Effector memory CD4-positive, alpha-beta T cell (primary cell): ENCODE data around the gene FAM163A.

ENCODE experiments used
- DNase-seq, 3 donors: peaks; one replicate each; pipeline ENCODE4 v3.0.0-alpha.2; 2020
- H3K27ac ChIP-seq: 2 replicates; pipeline ENCODE4 v1.7.0; 2013; ENCODE audit warnings: mild to moderate bottlenecking, low read length, moderate library complexity; ENCODE audit not compliant: insufficient read depth, poor library complexity, severe bottlenecking
- H3K27me3 ChIP-seq: replicated peaks from 2 replicates; pipeline ENCODE4 v1.7.0; 2013; ENCODE audit warnings: mild to moderate bottlenecking, low read length; ENCODE audit not compliant: insufficient read depth, control insufficient read depth, poor library complexity, severe bottlenecking
- H3K36me3 ChIP-seq: 2 replicates; pipeline ENCODE4 v1.7.0; 2013; ENCODE audit warnings: mild to moderate bottlenecking, low read length, moderate library complexity; ENCODE audit not compliant: control insufficient read depth, insufficient read depth
- H3K4me1 ChIP-seq: 2 replicates; pipeline ENCODE4 v1.7.0; 2013; ENCODE audit warnings: low read length, mild to moderate bottlenecking; ENCODE audit not compliant: control insufficient read depth, insufficient read depth, poor library complexity, severe bottlenecking
- H3K4me3 ChIP-seq: 2 replicates; pipeline ENCODE4 v1.7.0; 2013; ENCODE audit warnings: low read length, low read depth, mild to moderate bottlenecking; ENCODE audit not compliant: insufficient read depth, poor library complexity, severe bottlenecking
- H3K9me3 ChIP-seq: 2 replicates; pipeline ENCODE4 v1.7.0; 2013; ENCODE audit warnings: mild to moderate bottlenecking, low read length, moderate library complexity; ENCODE audit not compliant: control insufficient read depth

FAM163A gene

DNA sequence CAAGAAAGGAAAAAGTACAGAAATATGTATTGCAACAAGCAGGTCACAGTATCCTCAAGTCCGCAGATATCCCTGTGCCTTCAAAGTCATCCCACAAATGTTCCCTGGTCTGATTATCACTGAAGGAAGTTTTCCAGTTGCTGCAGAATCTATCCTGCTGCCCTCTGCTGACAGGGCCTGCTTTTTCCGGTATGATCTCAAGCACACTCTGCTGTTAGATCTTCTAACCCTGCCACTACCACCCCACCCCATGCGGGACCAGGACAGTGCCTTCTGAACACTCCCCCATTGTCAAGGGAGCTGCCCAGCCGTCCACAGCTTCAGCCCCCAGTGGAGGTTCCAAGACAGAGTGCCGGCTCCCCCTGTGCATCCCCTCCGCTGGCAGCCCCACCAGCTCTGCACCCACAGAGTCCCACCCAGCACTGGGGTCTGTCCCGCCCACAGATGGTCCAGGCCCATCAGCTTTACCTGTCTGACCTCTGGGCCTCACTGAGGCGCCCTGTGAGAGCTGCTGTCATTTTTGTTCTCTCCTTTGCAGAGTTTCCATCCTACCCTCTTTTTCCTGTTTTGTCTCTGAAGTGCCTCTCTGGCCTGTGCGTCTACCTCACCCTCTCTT lies 27.9 kb downstream of the FAM163A start:
- Histone ChIP-seq H3K4me1 (no peaks in the 10 kb centered on the region), H3K4me3 (no peak overlapping the region), H3K9me3 (no peaks in the 10 kb centered on the region), H3K27me3 (no peaks in the 10 kb centered on the region), H3K36me3 (no peaks in the 10 kb centered on the region), H3K27ac (no peak overlapping the region)
- DNase-seq, result no peak

DNA sequence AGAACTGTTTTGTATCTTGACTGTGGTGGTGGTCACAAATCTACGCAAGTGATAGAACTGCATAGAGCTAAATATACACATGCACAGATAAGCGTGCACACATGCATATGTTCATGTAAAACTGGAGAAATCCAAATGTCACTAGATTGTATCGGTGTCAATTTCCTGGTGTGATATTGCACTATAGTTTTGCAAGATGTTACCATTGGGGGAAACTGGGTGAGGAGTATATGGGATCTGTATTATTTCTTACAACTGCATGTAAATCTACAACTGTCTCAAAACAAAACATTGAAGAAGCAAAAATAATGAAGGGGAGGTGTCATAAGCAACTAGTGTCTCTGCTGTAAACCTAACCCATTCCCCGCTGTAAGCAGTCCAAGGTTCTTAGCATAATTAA lies 30.2 kb downstream of the FAM163A start:
- no peak for DNase-seq
- H3K4me1 ChIP-seq, result no peaks in the 10 kb centered on the region
- no peaks in the 10 kb centered on the region for H3K9me3 ChIP-seq
- no peak overlapping the region for H3K4me3 ChIP-seq
- H3K36me3 ChIP-seq, result no peaks in the 10 kb centered on the region
- no peaks in the 10 kb centered on the region for H3K27me3 ChIP-seq
- no peak overlapping the region for H3K27ac ChIP-seq

DNA sequence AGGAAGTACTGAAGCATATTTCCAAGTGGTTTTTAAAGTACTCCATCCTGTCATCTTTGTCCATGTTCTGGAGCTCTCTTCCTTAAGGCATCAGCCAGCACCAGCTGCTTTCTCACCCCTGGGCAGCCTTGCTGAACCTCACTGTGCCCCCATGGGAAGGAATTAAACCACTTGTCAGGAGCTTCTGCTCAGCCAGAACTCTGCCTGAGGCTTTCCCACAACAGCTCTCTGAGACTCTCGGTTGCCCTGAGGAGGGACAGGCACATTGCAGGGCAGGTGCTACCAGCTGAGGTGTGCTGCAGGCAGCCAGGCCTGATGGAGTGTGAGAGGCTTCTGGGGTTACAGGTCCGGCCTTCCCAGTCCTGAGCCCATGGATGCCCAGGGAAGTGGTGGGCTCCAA lies 30.9 kb downstream of the FAM163A start:
- H3K36me3 ChIP-seq, result no peaks in the 10 kb centered on the region
- DNase-seq, result no peak
- H3K9me3 ChIP-seq, result no peaks in the 10 kb centered on the region
- H3K27ac ChIP-seq, result no peak overlapping the region
- H3K4me3 ChIP-seq, result no peak overlapping the region
- no peaks in the 10 kb centered on the region for H3K4me1 ChIP-seq
- no peaks in the 10 kb centered on the region for H3K27me3 ChIP-seq

DNA sequence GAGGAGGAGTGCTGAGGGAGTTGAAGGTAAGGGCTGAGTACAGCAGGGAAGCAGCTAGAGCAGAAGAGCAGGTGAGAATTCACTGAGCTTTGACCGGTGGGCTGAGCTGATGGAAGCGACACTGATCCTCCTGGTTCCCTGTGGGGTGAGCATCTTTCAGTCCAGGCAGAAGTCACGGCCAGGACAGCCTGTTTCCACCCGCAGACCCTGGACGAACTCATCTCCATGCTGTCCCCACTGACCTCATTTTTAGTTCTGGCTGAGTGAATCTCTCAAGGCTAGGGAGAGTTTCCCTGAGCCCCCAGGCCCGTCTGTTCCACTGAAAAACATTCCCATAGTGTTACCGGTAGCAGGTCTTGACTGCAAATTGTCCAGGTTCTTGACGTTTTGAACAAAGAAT lies 31.5 kb downstream of the FAM163A start:
- no peaks in the 10 kb centered on the region for H3K9me3 ChIP-seq
- no peak for DNase-seq

DNA sequence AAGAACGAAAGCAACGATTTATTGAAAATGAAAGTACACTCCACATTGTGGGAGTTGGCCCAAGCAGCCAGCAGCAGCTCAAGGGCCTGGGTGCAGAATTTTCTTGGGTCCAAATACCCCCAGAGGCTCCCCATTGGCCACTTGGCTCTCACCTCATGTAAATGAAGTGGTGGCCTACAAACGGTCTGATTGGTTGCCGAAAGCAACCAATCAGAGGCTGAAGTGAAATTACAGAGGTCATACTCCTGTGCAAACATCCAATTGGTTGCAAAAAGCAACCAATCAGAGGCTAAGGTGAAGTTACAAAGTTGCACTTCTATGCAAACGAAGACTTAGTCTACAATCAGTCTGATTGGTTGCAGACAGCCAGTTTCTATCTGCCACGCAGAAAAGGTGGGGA lies 31.9 kb downstream of the FAM163A start:
- H3K4me3 ChIP-seq, result no peak overlapping the region
- no peaks in the 10 kb centered on the region for H3K4me1 ChIP-seq

More for the DNA sequence above, 31.5 kb downstream of the FAM163A start:
- Histone ChIP-seq H3K27ac (no peak overlapping the region), H3K4me1 (no peaks in the 10 kb centered on the region), H3K27me3 (no peaks in the 10 kb centered on the region), H3K36me3 (no peaks in the 10 kb centered on the region), H3K4me3 (no peak overlapping the region)

DNA sequence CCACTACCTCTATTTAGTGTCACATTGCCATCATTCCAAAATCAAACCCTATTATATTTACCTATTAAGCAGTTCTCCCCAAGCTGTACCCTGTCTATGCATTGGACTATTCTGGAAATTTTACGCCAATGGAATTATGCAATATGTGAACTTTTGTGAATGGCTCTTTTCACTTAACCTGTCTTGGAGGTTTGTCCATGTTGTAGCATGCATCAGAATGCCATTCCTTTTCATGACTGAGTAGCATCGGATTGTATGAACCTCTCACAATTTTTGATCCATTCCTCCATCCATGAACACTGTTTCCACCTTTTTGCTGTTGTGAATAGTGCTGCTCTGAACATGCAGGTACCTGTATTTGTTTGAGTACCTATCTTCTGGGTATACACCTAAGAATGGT lies 33.7 kb downstream of the FAM163A start:
- no peak overlapping the region for H3K4me3 ChIP-seq
- DNase-seq, result no peak
- no peaks in the 10 kb centered on the region for H3K9me3 ChIP-seq
- no peaks in the 10 kb centered on the region for H3K4me1 ChIP-seq
- H3K27me3 ChIP-seq, result no peaks in the 10 kb centered on the region
- no peaks in the 10 kb centered on the region for H3K36me3 ChIP-seq
- H3K27ac ChIP-seq, result no peak overlapping the region

More for the DNA sequence above, 31.9 kb downstream of the FAM163A start:
- no peak for DNase-seq
- no peak overlapping the region for H3K27ac ChIP-seq
- no peaks in the 10 kb centered on the region for H3K9me3 ChIP-seq
- H3K27me3 ChIP-seq, result no peaks in the 10 kb centered on the region
- no peaks in the 10 kb centered on the region for H3K36me3 ChIP-seq

DNA sequence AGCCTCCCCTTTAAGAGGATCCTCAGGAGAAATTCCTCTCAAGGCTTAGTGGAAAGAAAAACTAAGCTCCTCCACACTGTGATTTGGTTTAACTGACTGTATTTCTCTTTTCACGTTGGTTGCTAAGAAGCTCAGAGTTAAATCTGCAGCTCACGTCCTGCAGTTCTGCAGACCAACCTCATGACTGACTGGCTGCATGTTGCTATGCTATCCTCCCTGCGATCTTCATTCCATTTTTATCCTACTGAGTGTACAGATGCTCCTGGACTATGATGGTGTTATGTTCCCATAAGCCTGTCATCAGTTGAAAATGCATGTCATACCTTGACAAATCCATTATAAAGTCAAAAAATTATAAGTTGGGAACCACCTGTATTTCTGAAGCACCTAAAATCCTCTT lies 34.6 kb downstream of the FAM163A start:
- DNase-seq, result no peak
- Histone ChIP-seq H3K9me3 (no peaks in the 10 kb centered on the region), H3K4me3 (no peak overlapping the region), H3K36me3 (no peaks in the 10 kb centered on the region), H3K27me3 (no peaks in the 10 kb centered on the region), H3K27ac (no peak overlapping the region), H3K4me1 (no peaks in the 10 kb centered on the region)

DNA sequence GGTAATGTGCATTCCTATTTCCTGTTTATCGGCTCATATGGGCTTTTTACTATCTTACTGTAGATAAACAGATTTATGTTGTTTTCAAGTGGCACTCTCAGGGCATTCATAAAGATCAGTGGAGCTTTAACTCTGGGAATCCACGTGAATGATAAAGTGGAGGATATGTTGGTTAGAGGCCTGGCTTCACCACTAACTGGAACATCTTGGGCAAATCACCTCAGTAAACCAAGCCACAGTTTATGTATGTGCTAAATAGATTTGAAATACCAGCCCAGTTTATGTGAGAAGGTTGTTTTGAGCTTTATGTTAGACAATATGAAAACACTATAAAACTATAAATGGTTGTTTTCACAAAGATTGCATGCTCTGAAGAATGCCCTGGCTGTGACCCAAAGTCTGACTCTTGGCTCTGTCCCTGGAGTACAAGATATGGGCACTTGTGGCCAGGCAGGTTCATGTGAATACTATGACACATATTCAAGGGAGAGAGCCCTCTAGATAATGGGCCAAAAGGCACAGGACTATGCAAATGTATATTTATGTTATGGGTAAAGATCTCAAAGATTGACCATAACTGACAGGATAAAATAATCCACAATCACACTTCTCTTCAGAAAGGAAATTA lies 36.7 kb downstream of the FAM163A start:
- no peak overlapping the region for H3K4me3 ChIP-seq
- H3K9me3 ChIP-seq, result no peaks in the 10 kb centered on the region
- H3K27ac ChIP-seq, result no peak overlapping the region
- H3K27me3 ChIP-seq, result no peaks in the 10 kb centered on the region
- H3K4me1 ChIP-seq, result no peaks in the 10 kb centered on the region
- H3K36me3 ChIP-seq, result no peaks in the 10 kb centered on the region
- no peak for DNase-seq

DNA sequence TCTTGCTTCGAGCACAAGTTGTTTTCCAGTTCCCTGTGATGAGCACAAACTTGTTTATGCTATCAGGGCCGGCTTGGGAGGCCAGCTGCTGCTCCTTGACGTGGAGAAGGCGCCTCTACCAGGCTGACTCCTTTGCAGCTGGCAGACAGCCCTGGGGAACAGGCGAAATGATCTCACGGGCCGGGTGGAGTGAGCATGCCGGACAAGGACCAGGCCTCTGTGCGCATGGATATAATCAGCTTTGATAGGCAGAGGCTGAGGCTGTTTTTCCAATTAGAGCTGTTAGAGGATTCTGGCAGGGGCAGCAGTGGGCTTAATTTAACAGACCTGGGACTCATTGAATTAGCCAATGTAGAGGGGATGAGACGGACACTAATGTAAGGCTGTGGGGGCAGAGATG lies 38.9 kb downstream of the FAM163A start:
- no peak for DNase-seq
- no peaks in the 10 kb centered on the region for H3K9me3 ChIP-seq
- H3K36me3 ChIP-seq, result no peaks in the 10 kb centered on the region
- no peaks in the 10 kb centered on the region for H3K4me1 ChIP-seq
- H3K4me3 ChIP-seq, result no peak overlapping the region
- H3K27me3 ChIP-seq, result no peaks in the 10 kb centered on the region
- no peak overlapping the region for H3K27ac ChIP-seq

DNA sequence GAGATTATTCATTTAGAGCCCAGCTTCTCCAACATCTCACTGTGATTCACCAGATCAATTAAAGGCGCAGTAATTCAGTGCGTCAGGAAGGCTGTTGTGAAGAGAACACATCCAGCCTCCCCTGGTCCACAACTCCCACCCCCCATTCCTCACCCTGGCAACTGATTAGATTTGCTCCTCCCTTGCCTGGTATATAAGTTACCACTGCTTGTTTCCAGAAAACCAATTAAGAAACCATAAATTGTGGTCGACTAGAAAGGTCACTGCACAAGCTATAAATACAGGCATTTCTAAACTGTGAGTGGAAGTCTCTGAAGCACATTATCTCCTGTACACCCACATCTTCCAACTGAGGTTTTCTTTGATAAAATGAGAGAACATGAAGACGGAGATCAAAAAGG lies 41.9 kb downstream of the FAM163A start:
- H3K27ac ChIP-seq, result no peak overlapping the region
- no peak overlapping the region for H3K4me3 ChIP-seq
- DNase-seq, result no peak
- H3K27me3 ChIP-seq, result no peaks in the 10 kb centered on the region
- H3K9me3 ChIP-seq, result no peaks in the 10 kb centered on the region
- H3K4me1 ChIP-seq, result no peaks in the 10 kb centered on the region
- H3K36me3 ChIP-seq, result no peaks in the 10 kb centered on the region
